ENCODE data around the gene ENO2. TPM values are rescaled to one million over a fixed set of nuclear protein-coding genes. Genes with fewer than 3 reads are reported as not detected.
"Not testable (repeated sequence)": the region's sequence is repeated elsewhere in the genome, so short reads cannot be mapped to it uniquely, and the experiment has no call there.

Gene ENO2
- total RNA-seq, 3 donors from 2014 or later = 5.0 to 16.1 (median 11.1) TPM

DNA sequence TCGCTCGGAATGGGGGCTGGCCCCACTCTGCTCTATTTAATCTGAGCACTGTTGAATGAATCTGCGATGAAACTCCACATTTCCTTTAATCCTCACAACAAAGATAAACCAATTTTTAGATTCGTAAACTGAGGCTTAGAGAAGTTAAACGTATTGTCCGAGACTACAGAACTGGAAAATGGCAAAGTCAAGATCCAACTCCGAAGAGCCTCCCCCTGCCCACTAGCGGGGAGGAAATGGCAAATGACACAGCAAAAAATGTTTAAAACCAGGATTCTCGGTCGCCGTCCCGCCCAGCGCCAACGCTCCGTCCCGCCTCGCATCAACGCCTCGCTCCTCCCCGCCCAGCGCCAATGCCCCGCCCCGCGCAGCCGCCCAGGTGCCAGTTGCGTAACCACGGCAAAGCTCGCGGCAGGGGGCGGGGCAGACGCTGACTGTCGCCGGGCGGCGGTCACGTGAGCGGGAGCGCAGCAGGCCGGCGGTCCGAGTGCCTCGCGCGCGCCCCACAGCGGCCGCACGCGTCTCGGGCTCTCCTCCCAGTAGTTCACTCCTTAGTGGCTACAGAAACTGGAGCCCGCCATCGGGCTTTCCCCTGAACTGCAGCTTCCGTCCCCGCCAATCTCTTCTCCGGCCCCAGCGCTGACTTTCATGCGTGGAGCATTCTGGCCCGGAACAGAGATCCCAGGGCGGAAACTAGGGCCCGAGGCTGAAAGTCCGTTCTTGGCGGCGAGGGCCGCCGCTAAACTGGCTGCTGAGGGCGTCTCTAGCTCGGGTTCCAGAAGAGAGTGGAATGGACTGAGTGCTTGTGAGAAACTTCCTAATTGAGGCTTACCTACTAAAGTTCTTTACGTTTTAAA lies 23.4 kb upstream of the ENO2 start:
- H3K4me3 ChIP-seq = peak overlapping the region; percentile 44 to 69 (median 62)
- no peaks in the 10 kb centered on the region for H3K36me3 ChIP-seq
- peak; percentile 96 to 98 for DNase-seq (ENCODE audit: low spot score in 2 of 2)
- peak overlapping the region; percentile 93 to 94 for H3K27ac ChIP-seq
- H3K9me3 ChIP-seq = no peaks in the 10 kb centered on the region
- TF ChIP-seq, protein P1, sequence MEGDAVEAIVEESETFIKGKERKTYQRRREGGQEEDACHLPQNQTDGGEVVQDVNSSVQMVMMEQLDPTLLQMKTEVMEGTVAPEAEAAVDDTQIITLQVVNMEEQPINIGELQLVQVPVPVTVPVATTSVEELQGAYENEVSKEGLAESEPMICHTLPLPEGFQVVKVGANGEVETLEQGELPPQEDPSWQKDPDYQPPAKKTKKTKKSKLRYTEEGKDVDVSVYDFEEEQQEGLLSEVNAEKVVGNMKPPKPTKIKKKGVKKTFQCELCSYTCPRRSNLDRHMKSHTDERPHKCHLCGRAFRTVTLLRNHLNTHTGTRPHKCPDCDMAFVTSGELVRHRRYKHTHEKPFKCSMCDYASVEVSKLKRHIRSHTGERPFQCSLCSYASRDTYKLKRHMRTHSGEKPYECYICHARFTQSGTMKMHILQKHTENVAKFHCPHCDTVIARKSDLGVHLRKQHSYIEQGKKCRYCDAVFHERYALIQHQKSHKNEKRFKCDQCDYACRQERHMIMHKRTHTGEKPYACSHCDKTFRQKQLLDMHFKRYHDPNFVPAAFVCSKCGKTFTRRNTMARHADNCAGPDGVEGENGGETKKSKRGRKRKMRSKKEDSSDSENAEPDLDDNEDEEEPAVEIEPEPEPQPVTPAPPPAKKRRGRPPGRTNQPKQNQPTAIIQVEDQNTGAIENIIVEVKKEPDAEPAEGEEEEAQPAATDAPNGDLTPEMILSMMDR (IDR thresholded peaks at IDR 0.05) = peak; percentile 69 to 93 (median 74)
- TF ChIP-seq POLR2A (IDR thresholded peaks at IDR 0.05) (peak; percentile 43), POLR2AphosphoS5 (IDR thresholded peaks at IDR 0.05) (peak; percentile 75 to 92 (median 86))
- peaks cover 0 to 3% of the 10 kb centered on the region in 2 donors for H3K4me1 ChIP-seq
- no peaks in the 10 kb centered on the region for H3K27me3 ChIP-seq
- intact Hi-C loops (cut with DNase I; ENCODE audit: low total_unique reads) = loop anchor here (2.0 kb wide), 1 partner anchor 56 kb away; no protein-coding TSS in a partner anchor

- no peak for TF ChIP-seq POLR2AphosphoS5 (IDR thresholded peaks at IDR 0.05)
- TF ChIP-seq, protein P1 (IDR thresholded peaks at IDR 0.05) = no peak
- TF ChIP-seq POLR2A (IDR thresholded peaks at IDR 0.05) = no peak
- H3K36me3 ChIP-seq = no peaks in the 10 kb centered on the region
- no peak for DNase-seq (ENCODE audit: low spot score in 2 of 2)
- H3K27ac ChIP-seq = peak overlapping the region; percentile 93 to 94
- no peaks in the 10 kb centered on the region for H3K27me3 ChIP-seq
- no peaks in the 10 kb centered on the region for H3K9me3 ChIP-seq
- H3K4me1 ChIP-seq = peaks cover 0 to 3% of the 10 kb centered on the region in 2 donors
- intact Hi-C loops (cut with DNase I; ENCODE audit: low total_unique reads) = loop anchor here (2.0 kb wide), 1 partner anchor 55 kb away; no protein-coding TSS in a partner anchor
- peak overlapping the region; percentile 44 to 69 (median 62) for H3K4me3 ChIP-seq
Measured at GRCh38 chr12:6891646-6892001, 22.8 kb upstream of the ENO2 start.

- intact Hi-C loops (cut with DNase I; ENCODE audit: low total_unique reads); H3K4me1 ChIP-seq; H3K9me3 ChIP-seq; H3K27me3 ChIP-seq; DNase-seq (ENCODE audit: low spot score in 2 of 2); H3K36me3 ChIP-seq; H3K4me3 ChIP-seq; H3K27ac ChIP-seq: not testable (repeated sequence)
Measured at GRCh38 chr12:6892683-6893082, 21.7 kb upstream of the ENO2 start.

GRCh38 chr12:6894321-6894720 lies 20.1 kb upstream of the ENO2 start:
- Histone ChIP-seq H3K4me1 (peaks cover 0 to 3% of the 10 kb centered on the region in 2 donors), H3K9me3 (no peaks in the 10 kb centered on the region), H3K4me3 (no peak overlapping the region), H3K27ac (no peak overlapping the region), H3K36me3 (no peaks in the 10 kb centered on the region), H3K27me3 (no peaks in the 10 kb centered on the region)
- no peak for DNase-seq (ENCODE audit: low spot score in 2 of 2)
- intact Hi-C loops (cut with DNase I; ENCODE audit: low total_unique reads) = no loop called here
- TF ChIP-seq, protein P1 (IDR thresholded peaks at IDR 0.05) = no peak
- TF ChIP-seq POLR2AphosphoS5 (IDR thresholded peaks at IDR 0.05) (no peak), POLR2A (IDR thresholded peaks at IDR 0.05) (no peak)

- no peak overlapping the region for H3K27ac ChIP-seq
- H3K36me3 ChIP-seq = no peaks in the 10 kb centered on the region
- H3K4me3 ChIP-seq = no peak overlapping the region
- H3K9me3 ChIP-seq = no peaks in the 10 kb centered on the region
- DNase-seq (ENCODE audit: low spot score in 2 of 2) = no peak
- TF ChIP-seq POLR2A (IDR thresholded peaks at IDR 0.05) (no peak), POLR2AphosphoS5 (IDR thresholded peaks at IDR 0.05) (no peak)
- TF ChIP-seq, protein P1 (IDR thresholded peaks at IDR 0.05) = no peak
- no peaks in the 10 kb centered on the region for H3K4me1 ChIP-seq
- H3K27me3 ChIP-seq = no peaks in the 10 kb centered on the region
- intact Hi-C loops (cut with DNase I; ENCODE audit: low total_unique reads) = no loop called here
Measured at GRCh38 chr12:6896846-6897435, 17.4 kb upstream of the ENO2 start.
